HG03066 (cell line): ENCODE data around the gene CLPSL1.

Source experiments
- ATAC-seq: cut with Tn5 transposase; IDR thresholded peaks from one replicate; pipeline ENCODE4 v1.9.1; 2021; ENCODE audit warnings: low read depth; ENCODE audit not compliant: unreplicated experiment

CLPSL1 gene

DNA sequence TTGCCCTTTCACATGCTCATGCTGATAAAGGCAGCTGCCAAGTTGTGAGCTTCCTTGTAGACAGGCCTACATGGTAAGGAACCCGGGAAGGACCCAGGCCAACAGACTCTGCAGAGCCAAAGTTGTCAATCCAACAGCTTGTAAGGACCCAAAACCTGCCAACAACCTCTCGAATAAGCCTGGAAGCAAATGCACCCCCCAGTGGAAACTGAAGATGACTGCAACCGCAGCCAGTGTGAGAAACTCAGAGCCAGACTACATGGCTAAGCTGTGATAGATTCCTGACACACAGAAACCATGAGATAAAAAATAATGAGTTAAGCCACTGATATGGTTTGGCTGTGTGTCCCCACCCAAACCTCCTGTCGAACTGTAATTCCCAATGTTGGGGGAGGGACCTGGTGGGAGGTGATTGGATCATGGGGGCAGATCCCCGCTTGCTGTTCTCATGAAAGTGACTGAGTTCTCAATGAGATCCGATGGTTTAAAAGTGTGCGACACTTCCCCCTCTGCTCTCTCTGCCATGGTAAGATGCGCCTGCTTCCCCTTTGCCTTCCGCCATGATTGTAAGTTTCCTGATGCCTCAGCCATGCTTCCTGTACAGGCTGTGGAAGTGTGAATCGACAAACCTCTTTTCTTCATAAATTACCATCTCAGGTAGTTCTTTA is 23.2 kb upstream of the CLPSL1 start:
- no peak for ATAC-seq

GRCh38 chr6:35759426-35759825 is 21.4 kb upstream of the CLPSL1 start:
- ATAC-seq, result no peak

DNA sequence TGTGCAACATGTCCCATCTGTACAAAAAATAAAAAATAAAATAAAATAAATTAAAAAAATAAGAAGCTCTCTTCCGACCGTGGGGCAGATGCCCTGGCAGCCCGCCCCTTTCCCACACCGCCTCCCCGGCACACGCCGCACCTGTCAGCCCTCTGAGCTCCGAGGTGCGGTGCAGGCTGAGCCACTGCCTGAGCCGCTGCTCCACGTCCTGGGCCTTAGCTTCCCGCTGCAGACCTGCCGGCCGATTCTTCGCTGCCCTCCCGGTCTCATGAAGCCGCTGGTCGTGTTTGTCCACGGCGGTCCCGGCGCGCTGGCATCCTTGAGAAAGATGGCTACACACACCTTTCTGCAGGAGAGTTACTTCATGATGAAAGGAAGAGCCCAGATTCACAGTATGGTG is 15.1 kb upstream of the CLPSL1 start:
- no peak for ATAC-seq

DNA sequence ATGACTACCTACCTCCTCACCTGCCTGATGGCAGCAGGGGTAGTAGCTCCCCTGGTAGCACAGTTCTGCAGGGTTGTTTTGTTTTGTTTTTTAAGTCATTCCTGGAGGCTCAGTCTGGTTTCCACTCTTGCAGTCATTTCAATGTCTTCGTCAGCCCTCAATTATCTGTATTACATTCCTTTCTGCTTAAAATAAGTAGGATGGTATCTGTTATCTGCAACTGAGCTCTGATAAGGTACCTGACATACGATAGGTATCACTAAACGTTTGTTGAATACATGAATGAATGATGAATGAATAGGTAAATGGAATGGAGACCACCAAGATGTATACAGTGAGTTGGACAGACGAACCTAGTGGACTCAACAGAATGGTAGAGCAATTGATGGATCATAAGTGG is 11.6 kb upstream of the CLPSL1 start:
- no peak for ATAC-seq

GRCh38 chr6:35771343-35771627 is 9.5 kb upstream of the CLPSL1 start:
- ATAC-seq, result no peak

DNA sequence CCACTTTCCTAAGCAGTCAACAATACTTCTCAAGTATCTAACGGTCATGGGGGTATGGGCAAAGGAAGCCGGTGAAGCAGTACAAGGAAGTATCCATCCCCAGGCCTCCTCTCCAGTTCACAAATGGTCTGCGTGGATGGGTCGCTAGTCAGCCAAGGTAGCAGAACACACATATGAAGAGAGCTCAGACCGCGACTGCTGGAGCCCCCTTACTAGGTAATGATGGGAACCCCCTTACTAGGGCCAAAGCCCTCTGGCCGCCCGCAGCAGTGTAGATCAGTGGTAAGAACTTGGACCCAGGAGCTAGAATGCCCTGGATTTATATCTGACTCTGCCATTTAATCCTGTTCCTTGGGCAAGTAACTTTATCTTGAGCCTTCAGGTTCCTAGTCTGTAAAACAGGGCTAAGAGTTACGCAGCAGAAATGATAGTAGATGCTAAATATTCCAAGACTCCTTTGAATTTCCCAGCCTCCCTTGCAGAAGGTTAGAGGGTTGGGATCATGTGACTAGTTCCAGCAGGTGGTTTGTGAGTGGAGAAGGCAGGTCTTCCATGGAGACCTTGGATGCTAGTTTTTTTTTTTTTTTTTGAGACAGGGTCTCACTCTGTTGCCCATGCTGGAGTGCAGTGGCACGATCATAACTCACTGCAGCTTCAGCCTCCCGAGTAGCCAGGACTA is 6.6 kb upstream of the CLPSL1 start:
- no peak for ATAC-seq

DNA sequence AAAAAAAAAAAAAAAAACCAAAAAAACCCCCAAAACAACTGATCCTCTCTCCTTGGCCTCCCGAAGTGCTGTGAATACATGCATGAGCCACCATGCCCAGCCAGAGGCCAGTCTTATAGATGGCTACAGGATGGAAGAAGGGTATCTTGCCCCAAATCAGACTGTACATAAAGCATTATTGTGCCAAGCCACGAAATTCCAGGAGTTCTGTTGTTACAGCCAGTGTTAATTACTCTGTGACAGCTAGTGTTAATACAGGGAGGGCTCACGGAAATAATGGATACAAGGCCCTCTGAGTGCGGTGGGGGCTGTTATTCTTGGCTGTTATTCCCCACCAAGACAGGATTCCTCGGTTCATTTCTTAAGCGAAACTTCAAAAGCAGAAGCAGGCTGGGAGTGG is 5.8 kb upstream of the CLPSL1 start:
- ATAC-seq, result no peak

DNA sequence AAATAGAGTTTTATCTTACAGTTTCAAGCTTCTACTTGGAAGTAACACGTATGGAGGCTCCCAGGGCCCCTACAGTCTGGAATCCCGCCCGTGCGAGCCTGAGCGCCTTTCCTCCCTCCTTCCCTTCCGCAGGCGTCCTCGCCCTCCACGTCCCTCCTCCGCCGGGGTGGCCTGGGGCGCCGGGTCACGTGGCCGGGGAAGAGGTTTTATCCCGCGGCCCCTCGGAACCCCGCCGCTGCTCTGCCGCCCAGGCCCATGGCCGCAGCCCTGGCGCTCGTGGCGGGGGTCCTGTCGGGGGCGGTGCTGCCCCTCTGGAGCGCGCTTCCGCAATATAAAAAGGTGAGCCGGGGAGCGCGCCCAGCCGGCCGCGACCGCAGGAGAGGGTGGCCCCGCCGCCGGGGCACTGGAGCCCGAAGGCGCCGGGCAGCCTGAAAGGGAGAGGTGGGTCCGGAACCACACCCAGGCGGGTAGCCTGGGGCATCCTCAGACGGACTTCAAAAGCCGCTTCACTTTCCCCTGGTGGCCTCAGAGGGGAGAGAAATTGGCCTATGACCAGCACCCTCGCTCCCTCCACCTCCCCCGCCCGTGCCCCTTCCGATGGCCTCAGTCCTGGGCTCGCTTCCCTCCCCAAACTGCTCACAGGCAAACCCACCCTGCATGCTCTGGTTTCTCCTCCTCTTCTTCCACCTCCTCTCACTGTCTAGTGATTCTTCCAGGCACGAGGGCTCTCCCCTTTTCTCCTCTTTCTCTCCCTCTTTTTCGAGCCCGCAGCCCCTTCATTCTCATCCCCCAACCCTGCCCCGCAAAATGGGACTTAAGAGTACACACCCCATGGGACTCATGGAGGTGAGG is 4.2 kb upstream of the CLPSL1 start, which contains the start of gene CLPSL2:
Gene CLPSL2, plus strand, starts transcription at position 235 of the 852 bp plus-strand sequence. Its CDS starts 21 bp downstream, at position 256.
- ATAC-seq, result no peak

DNA sequence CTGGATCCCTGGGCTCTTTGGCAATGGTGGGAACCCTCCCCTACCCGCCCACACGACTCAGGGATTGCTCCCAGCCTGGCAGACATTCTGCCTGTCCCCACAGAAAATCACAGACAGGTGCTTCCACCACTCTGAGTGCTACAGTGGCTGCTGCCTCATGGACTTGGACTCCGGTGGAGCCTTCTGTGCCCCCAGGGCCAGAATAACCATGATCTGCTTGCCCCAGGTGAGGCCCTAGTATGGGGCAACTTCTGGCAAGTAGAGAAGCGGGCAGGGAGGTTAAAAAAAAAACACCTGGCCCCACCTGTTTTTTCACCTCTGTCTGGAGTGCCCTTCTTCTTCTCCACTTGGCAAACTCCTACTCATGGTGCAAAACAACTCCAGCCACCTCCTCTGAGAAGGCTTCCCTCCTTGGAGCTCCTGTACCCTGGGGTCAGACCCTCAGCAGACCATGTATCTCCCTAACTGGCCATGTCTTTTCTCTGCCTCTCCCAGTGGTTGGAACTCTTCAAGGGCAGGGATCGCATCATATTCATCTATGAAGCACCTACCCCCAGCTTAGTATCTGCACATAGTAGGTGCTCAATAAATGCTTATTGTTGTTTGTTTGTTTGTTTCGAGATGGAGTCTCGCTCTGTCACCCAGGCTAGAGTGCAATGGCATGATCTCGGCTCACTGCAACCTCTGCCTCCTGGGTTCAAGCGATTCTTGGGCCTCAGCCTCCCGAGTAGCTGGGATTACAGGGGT is 3.3 kb upstream of the CLPSL1 start:
- ATAC-seq, result no peak

- ATAC-seq, result no peak
Measured at GRCh38 chr6:35778437-35778836, 2.4 kb upstream of the CLPSL1 start.

- ATAC-seq, result no peak
Measured at GRCh38 chr6:35781290-35781689, 471 bp downstream of the CLPSL1 start.

DNA sequence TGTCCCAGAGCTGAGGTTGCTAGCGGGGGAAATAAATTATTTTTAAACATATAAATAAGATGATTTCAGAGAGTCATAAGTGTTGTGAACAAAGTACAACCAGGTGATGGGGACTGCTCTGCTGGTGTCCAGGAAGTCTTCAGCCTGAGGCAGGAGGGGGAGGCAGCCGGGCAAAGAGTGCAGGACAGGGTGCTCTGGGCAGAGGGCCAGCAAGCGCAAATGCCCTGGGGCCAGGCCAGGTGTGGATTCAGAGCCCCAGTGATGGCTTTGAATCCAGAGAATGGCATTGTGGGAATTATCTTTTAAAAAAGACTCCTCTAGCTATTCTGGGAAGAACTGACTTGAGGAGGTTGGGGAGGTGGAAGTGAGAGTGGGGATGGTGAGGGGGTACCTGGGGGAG is 1.6 kb downstream of the CLPSL1 start:
- no peak for ATAC-seq

DNA sequence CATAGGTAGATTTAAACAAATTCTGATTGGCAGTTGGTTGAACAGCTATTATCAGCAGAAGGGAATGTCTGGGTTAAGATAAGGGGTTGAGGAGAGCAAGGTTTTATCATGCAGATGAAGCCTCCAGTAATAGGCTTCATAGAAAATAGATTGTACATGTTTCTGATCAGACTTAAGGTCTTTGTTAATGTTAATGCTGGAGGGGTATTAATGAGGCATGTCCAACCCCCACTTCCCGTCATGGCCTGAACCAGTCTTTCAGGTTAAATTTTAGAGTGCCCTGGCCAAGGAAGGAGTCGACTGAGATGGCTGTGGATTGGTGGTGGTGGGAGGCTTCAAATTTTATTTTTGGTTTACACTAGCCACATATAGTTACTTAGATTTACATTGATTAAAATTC is 3.4 kb downstream of the CLPSL1 start:
- no peak for ATAC-seq

GRCh38 chr6:35786272-35786671 is 5.5 kb downstream of the CLPSL1 start:
- no peak for ATAC-seq

- ATAC-seq, result no peak
Measured at GRCh38 chr6:35786810-35787209, 6.0 kb downstream of the CLPSL1 start.

DNA sequence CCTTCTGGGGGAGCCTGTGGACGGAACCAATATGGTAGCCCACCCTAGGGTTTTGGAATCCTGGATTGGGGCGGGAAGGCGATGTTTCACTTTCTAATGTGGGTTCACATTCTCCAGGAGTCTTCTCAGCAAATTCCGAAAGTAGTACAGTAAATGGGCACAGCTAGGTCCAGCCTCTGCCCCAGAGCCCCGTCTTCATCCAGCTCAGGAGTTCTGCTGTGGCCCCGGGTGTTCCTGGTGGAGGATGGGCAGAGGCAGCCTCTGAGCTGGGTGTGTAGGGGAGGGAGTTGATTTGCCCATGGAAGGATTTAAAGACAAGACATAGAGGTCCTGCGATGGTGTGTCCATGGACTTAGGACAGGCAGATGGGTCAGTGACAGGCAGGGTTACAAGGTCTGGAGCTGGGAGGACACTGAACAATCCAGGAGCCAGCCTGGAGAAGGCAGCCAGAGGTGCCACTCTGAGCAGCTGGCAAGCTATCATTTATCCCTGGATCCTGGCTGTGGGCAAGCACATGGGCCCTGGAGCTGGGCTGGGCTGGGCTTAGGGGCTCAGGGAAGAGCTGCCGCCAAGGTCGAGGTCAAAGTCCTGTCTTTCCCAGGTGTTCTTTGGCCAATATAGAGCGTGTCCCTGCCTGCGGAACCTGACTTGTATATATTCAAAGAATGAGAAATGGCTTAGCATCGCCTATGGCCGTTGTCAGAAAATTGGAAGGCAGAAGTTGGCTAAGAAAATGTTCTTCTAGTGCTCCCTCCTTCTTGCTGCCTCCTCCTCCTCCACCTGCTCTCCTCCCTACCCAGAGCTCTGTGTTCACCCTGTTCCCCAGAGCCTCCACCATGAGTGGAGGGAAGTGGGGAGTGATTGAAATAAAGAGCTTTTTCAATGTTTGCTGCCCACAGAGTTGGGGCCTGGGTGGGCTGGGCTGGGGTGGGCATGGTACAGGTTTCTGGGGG is 6.7 kb downstream of the CLPSL1 start:
- no peak for ATAC-seq

DNA sequence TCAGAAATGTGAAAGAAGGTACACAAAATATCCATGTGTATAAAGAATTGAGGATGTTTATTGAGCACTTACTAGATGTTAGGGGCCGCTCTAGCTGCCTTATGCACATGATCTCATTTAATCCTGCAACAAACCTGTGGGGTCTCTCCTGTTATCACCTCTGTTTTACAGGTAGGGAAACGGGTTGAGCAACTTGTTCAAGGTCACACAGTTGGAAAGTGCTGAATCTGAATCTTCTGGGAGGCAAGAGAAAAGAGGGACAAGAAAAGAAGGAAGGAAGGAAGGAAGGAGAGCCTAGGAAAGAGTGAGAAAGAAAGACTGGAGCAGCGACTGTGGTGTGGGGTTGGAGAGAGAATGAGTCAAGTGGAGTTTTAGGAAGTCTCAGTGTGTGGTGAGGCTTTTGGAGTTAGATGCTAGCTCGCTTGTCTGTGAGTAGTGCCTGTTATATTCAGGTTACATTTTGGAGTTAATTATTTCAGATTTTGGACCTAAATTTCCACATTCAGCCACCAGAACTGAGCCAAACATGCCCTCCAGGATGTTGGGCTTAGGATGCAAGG is 7.7 kb downstream of the CLPSL1 start:
- ATAC-seq, result no peak

DNA sequence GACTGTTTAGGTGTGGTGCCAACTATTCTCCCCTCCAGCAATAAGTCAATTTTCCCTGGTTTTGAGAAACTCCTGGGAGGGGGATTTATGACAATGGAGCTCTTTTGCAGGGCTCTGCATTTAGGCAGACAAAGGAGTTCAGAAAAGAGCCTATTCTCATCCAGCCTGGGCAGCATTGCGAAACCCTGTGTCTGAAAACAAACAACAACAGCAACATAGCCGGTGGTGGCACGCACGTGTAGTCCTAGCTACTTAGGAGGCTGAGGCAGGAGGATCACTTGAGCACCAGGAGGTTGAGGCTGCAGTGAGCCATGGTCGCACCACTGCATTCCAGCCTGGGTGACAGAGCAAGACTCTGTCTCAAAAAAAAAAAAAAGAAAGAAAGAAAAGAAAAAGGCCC is 9.9 kb downstream of the CLPSL1 start:
- ATAC-seq, result no peak
